Mucosa of gallbladder (tissue), 1 donor: ENCODE data around the gene AGAP2. TPM values are rescaled to one million over a fixed set of nuclear protein-coding genes. Genes with fewer than 3 reads are reported as not detected.

Source experiments
- DNase-seq: peaks from one replicate; pipeline ENCODE4 v3.0.0-alpha.2; 2020; ENCODE audit warnings: low spot score
- total RNA-seq: library from RNA; stranded (reverse); gene quantifications from one replicate; pipeline ENCODE4 v1.2.1, GENCODE V29; 2021
- donor health status: DM: no; HTN: no; CAD: no.

The AGAP2 gene
- total RNA-seq, 1 donor from 2014 or later, result 2.6 TPM

GRCh38 chr12:57736741-57737466, 1.6 kb downstream of the AGAP2 start:
- DNase-seq, result no peak

GRCh38 chr12:57735952-57736740, 2.4 kb downstream of the AGAP2 start:
- DNase-seq, result no peak

GRCh38 chr12:57735198-57735855, 3.2 kb downstream of the AGAP2 start:
- DNase-seq, result no peak

GRCh38 chr12:57734591-57734990, 4.0 kb downstream of the AGAP2 start:
- DNase-seq, result no peak

GRCh38 chr12:57733928-57734327, 4.6 kb downstream of the AGAP2 start:
- DNase-seq, result no peak

- no peak for DNase-seq
Measured at GRCh38 chr12:57732726-57733593, 5.6 kb downstream of the AGAP2 start.

GRCh38 chr12:57732270-57732669, 6.3 kb downstream of the AGAP2 start:
- no peak for DNase-seq

- no peak for DNase-seq
Measured at GRCh38 chr12:57731411-57732080, 7.0 kb downstream of the AGAP2 start.

GRCh38 chr12:57730336-57731067, 8.0 kb downstream of the AGAP2 start:
- DNase-seq, result no peak

- no peak for DNase-seq
Measured at GRCh38 chr12:57729321-57729844, 9.2 kb downstream of the AGAP2 start.

- no peak for DNase-seq
Measured at GRCh38 chr12:57727758-57728395, 10.7 kb downstream of the AGAP2 start.

- DNase-seq, result no peak
Measured at GRCh38 chr12:57726884-57727757, 11.4 kb downstream of the AGAP2 start.

GRCh38 chr12:57726151-57726883, 12.2 kb downstream of the AGAP2 start:
- DNase-seq, result peak; percentile 70

GRCh38 chr12:57725851-57726150, 12.7 kb downstream of the AGAP2 start:
- no peak for DNase-seq

GRCh38 chr12:57724936-57725740, 13.4 kb downstream of the AGAP2 start:
- no peak for DNase-seq

- DNase-seq, result no peak
Measured at GRCh38 chr12:57724003-57724935, 14.3 kb downstream of the AGAP2 start.
